NK-92 (cell line): ENCODE data around the gene ORC4.

Experiments
- DNase-seq: peaks from one replicate; lab custom pipeline; 2025; ENCODE audit not compliant: unreplicated experiment; lab: John Stamatoyannopoulos, UW

The ORC4 gene

GRCh38 chr2:147937744-147938349 is 82.7 kb downstream of the ORC4 start:
- DNase-seq: no peak

GRCh38 chr2:147934881-147935620 is 85.5 kb downstream of the ORC4 start:
- DNase-seq: no peak

- no peak for DNase-seq
Observed at GRCh38 chr2:147933931-147934330, 86.6 kb downstream of the ORC4 start.

DNA sequence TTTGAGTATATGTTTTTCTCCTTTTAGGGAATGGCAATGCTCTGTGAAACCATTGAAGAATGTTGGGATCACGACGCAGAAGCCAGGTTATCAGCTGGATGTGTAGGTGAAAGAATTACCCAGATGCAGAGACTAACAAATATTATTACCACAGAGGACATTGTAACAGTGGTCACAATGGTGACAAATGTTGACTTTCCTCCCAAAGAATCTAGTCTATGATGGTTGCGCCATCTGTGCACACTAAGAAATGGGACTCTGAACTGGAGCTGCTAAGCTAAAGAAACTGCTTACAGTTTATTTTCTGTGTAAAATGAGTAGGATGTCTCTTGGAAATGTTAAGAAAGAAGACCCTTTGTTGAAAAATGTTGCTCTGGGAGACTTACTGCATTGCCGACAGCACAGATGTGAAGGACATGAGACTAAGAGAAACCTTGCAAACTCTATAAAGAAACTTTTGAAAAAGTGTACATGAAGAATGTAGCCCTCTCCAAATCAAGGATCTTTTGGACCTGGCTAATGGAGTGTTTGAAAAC is 93.4 kb downstream of the ORC4 start:
- no peak for DNase-seq

DNA sequence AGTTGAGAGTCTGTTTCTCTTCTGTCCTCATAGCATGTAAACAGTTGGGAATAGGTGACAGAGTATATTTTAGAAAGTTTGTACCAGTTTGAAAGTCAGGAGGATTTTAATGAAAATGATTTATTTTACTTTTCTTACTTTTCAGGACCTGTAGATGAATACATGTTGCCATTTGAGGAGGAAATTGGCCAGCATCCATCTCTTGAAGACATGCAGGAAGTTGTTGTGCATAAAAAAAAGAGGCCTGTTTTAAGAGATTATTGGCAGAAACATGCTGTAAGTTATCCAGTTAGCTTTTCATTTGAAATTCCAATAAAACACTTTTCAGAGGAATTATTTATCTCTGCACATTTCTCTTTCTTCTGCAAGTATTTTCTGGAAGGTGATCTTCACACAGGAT is 94.7 kb downstream of the ORC4 start:
- DNase-seq: no peak

GRCh38 chr2:147924647-147925046 is 95.9 kb downstream of the ORC4 start:
- DNase-seq: no peak

GRCh38 chr2:147923846-147924245 is 96.7 kb downstream of the ORC4 start:
- DNase-seq: no peak

DNA sequence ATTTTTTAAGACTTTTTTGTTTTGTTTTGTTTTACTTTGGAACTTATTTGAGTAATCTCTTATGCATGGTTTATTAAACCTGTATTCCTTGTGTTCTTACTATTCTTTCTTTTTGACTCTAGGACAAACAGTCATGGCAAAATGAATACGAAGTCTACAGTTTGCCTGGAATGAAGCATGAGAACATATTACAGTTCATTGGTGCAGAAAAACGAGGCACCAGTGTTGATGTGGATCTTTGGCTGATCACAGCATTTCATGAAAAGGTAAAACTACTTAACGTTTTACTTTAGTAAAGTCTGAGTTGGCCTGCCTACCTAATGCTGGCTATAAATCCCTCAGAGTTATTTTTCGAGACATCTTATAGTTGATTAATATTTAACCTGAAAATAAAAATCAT is 103.4 kb downstream of the ORC4 start:
- DNase-seq: no peak

DNA sequence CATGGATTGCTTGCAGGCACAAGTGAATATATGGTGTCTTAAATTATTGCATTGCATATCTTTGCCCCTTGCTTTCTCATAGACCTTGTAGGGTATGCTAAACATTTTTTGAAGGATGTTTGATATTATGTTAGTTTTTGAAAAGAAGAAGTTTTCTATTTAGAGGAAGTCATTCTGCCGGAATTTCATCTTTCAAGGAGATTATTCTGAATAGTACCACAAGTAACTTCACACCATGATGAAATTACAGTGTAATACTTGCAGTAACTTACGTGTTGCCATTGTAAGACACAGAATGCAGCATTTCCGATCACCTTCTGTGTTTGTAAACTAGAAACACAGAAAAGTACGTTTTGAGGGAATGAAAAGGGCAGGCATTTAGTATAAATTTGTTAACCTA is 103.8 kb downstream of the ORC4 start:
- DNase-seq: no peak

- no peak for DNase-seq
Observed at GRCh38 chr2:147916067-147916466, 104.5 kb downstream of the ORC4 start.

- DNase-seq: no peak
Observed at GRCh38 chr2:147913701-147914480, 106.6 kb downstream of the ORC4 start.

DNA sequence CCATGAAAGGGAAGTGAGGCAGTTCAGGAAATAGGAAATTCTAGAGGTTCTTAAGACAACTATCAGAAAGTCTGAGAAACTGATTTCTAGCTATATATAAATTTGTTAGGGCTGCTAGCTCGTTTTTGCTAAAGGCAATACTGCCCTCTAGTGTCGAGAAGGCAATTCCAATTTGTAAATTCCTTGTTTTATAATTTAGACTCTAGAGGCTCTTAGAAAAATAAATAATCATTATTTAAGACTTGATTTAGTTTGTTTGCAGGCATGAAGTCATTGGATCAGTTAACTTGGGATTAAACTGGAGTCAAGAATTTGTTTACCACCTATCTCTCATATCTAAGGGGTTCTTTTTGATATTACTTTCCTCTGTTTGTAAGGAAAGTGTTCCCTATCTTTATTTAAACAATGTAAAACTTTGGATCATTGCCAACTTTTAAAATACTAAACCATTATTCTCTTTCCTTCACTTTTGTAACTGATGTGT is 109.5 kb downstream of the ORC4 start:
- DNase-seq: no peak

- no peak for DNase-seq
Observed at GRCh38 chr2:147909178-147909577, 111.4 kb downstream of the ORC4 start.

- no peak for DNase-seq
Observed at GRCh38 chr2:147904051-147904450, 116.5 kb downstream of the ORC4 start.

DNA sequence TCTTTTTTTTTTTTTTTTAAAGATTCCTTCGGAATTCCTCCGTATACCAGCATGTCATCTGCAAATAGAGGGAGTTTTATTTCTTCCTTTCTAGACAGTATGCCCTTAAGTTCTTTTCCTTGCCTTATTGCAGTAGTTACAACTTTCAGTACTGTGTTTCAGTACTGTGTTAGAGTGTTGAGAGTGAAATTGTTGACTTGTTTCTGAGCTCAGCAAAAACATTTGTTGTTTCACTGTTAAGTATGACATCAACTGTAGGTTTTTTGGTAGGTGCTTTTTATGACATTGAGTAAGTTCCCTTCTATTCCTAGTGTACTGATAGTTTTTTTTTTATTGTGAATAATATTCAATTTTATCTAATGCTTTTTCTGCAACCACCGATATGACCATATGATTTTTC is 131.9 kb downstream of the ORC4 start:
- no peak for DNase-seq

- DNase-seq: no peak
Observed at GRCh38 chr2:147886136-147886535, 134.4 kb downstream of the ORC4 start.

- DNase-seq: no peak
Observed at GRCh38 chr2:147884830-147885229, 135.7 kb downstream of the ORC4 start.

GRCh38 chr2:147882631-147883030 is 137.9 kb downstream of the ORC4 start:
- DNase-seq: no peak
